Measurements from ENCODE around the gene SH3BGRL3.

The SH3BGRL3 gene

DNA sequence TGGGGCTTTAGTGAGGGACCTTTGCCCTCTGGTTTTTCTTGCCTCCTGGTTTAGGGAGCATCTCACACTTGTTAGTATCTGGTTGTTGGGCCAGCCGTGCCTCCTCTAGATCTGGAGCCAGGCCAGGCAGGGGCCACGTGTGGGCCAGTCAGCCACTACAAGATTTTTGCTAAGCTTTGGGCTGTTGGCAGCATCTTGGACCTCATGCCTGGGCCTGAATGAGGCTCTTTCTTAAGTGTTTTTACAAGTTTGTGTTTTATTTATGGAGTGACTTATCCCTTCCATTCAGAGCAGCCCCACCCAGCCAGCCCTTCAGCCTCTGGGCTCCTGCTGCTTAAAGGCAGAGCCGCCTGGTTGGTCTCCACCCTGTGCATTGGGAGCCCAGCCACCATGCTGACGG, 1.6 kb upstream of the SH3BGRL3 start:
- DNase-seq = no peak

DNA sequence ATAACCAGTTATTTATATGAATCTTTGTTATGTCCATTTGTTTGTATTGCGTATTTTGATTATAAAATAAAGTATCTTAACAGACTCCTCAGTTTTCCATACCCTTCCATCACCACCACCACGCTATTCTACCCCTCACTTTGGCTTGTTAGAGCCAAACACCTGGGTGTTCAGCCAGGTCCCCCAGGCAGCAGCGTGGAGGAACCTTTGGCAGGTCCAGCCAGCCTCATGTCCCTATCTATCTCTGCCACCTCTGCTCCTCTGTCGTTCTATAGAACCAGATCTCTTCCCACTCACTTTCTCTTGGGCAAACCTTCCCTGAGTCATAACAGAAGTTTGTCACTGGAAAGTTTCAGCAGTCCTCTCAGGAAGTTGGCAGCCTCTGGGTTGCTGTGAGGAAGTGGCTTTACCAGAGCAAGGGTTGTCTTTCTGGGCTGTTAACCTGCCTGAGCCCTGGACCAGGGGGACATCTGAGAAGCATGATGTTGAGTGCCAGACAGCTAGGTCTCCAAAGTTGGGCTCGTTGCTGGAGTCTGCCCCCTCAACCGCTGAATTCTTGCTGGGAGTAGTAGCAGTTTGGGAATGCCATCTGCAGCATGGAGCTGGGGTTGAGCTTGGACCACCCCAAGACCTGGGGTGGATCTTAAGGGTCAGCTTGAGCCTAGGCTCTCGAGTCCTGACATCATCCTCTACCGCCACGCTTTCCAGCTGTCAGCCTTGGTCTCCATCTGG, 996 bp upstream of the SH3BGRL3 start:
- DNase-seq = peak; percentile 11

DNA sequence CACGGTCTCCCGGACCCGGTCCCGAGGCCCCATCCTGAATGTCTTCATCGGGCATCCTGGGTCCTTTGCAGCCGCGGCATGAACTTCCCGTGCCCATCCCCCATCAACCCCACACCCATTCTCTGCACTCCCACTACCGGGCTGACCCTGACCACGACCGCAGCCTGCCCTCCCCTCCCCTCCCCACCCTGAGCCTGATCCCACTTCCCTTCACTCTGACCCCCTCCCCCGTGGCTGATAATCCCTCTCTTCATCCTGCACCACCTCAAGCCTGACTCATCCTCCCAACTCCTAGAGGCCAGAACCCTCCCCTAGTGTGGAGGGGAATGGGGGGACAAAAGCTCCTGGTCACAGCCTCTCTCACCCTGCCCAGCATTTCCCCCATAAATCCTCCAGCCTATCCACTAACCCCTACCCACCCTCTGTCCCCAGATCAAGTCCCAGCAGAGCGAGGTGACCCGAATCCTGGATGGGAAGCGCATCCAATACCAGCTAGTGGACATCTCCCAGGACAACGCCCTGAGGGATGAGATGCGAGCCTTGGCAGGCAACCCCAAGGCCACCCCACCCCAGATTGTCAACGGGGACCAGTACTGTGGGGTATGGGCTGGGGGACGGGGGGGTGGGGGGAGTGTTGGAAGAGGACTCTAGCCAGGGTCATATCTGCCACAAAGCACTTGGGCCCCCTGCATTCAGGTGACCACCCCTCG, 602 bp downstream of the SH3BGRL3 start:
- DNase-seq = no peak

DNA sequence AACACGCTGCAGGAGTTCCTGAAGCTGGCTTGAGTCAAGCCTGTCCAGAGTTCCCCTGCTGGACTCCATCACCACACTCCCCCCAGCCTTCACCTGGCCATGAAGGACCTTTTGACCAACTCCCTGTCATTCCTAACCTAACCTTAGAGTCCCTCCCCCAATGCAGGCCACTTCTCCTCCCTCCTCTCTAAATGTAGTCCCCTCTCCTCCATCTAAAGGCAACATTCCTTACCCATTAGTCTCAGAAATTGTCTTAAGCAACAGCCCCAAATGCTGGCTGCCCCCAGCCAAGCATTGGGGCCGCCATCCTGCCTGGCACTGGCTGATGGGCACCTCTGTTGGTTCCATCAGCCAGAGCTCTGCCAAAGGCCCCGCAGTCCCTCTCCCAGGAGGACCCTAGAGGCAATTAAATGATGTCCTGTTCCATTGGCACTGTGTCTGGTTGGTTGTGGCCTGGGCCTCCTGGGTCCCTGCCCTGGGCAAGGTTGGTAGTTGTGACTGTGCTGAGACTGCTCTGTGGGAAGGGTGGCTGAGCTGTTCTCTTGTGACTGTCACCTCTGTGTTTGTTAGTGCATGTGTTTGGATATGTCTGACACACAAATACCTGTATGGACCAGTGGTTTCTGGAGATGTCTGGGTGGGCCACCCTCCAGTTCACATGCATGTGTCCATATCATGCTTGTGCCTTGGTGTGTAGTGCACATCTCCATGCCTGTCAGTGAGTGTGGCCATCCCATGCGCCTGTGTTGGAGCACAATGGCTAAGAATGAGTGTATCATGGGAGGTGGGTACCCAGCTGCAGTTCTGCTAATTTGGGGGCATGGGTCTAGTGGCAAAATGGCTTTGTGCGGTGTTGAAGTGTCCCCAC, 1.4 kb downstream of the SH3BGRL3 start:
- DNase-seq = no peak

DNA sequence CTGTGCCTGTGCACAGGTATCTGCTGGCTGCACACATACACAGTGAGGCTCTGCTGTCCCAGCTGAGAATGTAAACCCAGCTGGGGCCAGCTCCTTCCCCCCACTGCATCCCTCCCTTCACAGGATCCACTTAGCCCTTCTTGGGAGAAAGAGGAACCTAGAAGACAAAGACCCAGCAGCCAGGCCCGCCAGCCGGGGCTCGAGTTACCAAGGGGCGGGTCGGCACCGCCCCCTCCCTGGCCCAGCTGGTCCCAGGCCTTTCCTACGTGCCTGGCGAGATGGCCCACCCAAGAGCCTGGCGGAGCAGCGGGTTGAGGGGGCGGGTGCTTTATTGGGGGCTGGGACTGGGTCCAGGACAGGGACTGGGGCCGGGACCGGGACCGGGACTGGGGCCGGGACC, 2.1 kb downstream of the SH3BGRL3 start:
- DNase-seq = no peak

DNA sequence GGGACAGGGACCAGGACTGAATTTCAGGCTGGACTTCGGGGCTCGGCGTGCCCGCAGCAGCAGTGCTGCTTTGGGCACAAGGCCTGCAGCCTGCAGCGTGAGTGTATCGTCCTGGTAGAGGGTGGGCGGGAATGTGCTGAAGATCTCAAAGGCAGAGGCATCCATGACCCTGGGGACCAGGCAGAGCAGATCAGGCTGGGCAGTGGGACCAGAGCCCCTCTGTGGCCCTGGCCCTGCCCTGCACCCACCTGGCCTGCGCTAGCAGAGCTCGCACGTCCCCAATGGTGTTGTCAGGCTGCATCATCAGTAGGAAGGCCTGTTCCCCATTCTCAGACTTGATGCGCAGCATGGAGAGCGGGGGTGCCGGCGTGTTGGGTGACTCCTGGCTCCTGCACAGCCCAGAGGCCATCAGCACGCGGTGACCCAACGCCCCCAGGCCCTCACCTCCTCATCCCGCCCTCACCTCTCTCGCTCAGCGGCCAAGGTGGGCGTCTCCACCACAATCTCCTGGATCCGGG, 2.6 kb downstream of the SH3BGRL3 start:
- no peak for DNase-seq

DNA sequence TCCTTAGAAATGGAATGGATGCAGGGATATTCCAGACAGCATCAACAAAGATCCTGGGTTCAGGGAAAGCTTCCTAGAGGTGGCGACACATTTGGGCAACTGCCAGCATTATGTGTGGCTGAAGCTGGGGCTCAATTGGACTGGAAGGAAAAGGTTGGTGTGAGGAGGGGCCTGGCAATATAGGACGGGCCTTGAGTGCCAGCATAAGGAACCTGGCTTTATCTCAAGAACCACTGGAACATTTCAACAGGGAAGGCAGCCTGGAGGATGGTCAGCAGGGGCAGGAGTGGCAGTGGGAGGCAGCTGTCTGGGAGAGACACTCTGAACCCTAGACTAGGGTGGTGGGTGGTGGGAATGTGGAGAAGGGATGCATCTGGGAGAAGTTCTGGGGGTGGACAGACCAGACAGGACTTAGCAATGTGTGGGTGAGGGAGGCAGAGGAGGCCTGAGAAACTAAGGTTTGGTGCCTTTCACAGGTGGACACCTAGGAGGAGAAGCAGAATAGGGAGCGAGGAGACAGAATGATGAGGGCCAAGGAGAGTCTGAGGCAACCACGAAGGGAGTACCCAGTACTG, 3.5 kb downstream of the SH3BGRL3 start:
- DNase-seq = no peak

DNA sequence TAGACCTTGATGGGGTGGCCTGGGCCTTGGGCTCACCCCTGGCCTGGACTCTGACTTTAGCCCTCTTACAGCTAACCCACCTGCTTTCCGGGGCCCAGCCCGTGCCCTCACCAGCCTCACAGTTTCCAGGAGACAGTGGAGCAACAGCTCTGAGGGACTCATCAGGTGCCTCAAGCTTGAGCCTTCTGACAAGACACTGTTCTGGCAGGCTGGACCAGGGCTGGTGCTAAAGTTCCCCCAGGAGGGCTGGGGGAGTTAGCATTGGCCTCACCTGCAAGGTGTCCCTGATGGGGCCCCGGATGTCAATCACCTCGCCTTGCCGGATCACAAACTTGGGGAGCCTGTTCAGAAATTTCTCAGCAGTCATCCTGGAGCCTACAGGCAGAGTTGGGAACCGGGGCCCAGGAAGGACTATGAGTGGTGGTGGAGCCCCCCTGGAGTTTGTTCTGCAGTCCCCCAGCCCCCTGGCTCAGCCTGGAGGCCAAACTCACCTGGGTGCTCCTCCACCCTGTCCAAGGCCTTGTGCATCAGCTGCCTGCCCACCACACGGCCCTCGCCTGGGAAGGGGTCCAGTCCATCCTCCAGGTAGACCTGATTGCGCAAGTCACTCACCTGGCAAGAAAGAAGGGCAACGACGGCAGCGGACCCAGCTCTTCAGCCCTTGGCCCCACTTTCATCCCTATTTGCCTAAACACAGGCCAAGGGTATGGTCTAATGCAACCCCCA, 4.1 kb downstream of the SH3BGRL3 start:
- DNase-seq = no peak

DNA sequence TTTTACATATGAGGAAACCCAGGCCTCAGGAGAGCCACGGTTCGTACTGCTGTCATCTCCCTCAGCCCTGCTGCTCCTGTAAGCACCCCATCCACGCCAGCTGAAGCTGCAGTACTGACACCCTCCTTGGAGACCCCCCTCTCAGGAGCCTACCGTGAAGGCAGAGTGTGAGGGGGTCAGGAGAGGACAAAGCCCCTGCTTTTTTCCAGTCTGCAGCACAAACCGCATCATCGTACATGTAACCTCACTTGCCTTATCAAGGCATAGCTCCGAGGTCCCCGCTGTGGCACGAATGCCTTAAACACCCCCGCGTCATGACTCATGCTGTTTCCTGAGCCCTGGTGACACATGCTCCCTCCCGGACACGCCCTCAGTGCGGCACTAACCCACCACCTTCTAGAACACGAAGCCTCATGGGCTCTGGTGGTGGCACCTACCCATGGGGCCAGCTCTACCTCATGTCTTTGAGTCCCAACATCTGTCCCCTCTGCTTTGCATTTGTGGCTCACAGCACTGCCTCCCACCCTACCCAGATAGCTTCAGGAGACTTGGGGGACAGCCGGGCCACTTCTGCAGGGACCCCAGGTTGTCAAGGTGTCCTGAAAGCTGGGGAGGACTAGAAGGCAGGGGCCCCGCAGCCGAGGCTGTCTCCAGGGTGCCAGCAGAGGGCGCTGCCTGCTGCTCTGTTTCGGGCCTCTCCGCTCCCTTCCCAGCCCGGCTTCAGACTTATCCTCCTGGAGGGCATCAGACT, 4.9 kb downstream of the SH3BGRL3 start:
- peak; percentile 20 for DNase-seq

DNA sequence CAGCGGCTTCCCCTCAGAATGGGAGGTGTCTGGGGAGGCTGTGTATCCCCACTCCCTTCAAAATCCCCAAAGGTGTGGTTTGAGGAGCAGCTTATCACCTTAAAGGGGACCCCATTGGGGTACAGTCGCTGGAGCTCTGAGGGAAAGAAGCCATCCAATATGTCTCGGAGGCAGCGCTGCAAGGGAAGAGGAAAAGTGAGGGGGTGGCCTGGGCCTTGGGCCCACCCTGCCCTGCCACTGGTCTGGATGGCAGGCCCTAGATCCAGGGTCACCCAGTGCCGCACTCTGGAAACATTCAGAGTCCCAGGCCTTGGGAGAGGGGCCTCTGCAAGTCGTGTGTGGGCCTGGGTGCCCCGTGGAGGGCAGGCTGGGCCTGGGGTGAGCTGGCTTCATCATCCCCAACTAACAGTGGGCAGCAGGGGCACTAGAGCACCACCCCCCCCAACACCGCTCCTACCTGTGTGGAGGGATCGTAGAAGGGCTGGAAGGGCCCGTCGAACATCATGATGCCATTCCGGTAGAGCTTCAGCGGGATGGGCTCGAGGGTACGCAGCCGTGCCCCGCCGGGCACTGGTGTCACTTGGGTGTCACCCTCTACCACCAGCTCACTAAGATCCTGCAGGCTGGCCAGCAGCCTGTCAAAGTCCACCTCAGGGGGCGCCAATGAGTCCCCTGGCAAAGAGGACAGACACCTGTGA, 5.6 kb downstream of the SH3BGRL3 start:
- no peak for DNase-seq

DNA sequence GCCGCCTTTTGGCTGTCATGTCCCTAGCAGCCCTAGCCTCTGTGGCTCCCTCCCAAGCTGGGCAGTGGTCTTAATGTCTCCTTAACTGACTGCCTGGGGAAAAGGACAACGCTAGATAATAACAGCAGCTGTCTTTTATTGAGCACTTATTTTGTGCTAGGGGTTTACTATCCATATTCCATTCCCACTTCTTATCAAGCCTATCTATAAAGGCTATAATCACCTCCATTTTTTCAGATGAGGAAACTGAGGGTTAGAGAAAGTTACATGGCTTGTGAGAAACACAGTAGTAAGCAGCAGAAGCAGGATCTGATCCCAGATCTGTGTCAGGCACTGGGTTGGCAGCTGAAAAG, 6.2 kb downstream of the SH3BGRL3 start:
- no peak for DNase-seq

DNA sequence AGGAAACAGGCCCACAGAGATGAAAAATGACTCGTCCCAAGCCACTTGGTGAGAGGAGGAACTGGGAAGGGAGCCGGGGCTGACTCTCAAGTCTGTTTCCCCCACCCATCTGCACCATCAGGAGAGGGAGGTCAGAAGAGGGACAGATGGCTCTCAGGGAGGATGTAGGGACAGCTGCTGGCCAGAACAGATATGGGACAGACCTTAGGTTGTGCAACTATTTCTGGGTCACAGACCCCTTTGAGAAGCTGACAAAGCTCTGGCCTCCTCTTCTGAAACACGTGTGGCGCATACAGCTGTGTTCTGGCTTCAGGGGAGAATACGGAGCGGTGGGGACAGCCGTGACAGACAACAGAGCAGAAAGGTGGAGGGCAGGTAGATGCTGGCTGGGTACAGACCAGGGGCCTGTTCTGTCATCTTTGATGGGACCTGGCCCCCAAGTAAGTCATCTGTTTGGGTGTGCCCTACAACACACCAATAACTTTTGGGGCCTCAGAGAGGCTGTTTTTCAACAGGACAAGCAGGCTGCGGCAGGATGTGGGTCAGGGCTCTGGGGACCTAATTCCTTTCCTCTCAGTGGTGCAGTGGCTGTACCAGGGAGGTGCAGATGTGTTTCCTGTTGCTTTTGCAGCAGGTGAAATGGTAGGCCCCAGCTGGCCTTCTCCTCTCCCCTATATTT, 7.3 kb downstream of the SH3BGRL3 start:
- DNase-seq = no peak

DNA sequence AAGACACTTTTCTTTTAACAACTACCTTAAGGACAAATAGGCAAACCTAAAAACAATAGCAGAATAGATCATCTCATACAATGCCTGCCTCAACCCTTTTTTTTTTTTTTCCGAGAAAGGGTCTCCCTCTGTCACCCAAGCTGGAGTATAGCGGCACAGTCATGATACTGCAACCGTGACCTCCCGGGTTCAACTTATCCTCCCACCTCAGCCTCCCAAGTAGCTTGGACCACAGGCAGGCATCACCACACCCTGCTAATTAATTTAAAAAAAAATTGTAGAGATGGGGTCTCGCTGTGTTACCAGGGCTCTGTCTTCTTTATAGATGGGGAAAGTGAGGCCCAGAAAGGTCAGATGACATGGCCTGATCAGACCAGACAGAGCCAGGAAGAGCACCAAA, 7.9 kb downstream of the SH3BGRL3 start:
- no peak for DNase-seq

DNA sequence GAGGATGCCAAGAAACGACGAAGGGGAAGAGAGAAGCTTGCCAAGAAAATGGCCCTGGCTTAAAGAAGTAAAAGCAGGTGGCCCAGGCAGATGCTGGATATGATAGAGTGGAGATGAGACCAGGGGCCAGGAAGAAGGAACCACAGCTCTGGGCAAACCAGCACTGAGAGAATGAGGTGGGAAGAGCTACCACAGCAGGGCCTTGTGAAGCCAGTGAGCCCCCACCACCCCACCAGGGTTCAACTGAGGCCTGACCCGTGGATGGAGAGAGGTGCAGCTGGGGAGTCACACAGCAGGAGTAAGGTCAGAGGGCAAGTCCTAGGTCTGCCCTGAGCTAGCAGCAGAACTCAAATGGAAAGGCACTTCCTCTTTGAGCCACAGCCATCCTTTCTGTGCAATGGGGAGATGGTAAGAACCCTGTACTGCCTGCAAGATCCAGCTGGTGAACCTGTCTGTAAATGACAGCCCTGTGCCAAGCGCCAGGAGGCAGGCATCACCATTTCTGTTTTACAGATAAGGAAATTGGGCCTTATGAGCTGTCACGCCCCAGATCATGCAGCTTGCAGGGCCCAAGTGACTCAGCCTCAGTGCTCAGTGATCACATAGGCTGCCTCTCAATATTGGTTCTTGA, 8.5 kb downstream of the SH3BGRL3 start:
- DNase-seq = no peak

DNA sequence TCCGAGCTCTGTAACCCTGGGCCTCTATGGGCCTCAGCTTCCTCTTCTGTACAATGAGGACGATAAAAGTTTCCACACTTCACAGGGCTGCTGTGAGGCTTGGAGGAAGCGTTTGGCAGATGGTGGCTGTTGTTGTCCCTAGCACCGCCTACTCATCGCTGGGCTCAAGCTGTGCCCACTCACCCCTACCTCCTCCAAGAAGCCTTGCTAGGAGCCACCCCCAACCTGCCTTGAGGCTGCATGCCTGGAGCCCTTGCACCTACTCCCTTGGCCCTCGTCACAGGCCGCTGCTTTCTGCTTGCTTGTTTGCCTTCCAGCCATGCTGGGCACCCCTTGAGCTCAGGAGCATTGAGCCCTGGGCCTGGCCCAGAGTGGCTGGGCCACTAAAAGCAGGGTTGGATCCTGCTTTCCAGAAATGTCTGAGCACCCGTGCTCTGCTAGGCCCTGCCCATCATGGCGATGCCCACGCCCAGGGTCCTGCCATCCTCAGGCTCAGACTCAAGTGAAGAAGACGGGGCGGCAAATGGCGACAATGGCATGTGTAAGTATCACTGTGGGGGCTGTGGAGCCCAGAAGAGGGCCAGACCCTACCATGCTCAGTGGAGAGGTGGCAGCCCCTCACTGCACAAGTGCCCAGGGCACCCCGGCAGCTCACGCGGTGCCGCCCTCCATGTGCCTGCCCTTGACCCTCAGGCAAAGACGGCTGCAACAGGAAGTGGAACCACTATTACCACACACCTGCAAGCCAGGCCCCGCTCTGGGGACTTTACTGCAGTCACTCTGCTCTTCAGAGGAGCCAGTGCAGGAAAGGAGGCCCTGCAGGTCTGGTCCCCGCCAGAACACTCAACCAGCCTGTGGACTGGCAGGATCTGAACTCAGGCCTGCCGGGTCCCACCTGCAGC, 9.5 kb downstream of the SH3BGRL3 start:
- no peak for DNase-seq

DNA sequence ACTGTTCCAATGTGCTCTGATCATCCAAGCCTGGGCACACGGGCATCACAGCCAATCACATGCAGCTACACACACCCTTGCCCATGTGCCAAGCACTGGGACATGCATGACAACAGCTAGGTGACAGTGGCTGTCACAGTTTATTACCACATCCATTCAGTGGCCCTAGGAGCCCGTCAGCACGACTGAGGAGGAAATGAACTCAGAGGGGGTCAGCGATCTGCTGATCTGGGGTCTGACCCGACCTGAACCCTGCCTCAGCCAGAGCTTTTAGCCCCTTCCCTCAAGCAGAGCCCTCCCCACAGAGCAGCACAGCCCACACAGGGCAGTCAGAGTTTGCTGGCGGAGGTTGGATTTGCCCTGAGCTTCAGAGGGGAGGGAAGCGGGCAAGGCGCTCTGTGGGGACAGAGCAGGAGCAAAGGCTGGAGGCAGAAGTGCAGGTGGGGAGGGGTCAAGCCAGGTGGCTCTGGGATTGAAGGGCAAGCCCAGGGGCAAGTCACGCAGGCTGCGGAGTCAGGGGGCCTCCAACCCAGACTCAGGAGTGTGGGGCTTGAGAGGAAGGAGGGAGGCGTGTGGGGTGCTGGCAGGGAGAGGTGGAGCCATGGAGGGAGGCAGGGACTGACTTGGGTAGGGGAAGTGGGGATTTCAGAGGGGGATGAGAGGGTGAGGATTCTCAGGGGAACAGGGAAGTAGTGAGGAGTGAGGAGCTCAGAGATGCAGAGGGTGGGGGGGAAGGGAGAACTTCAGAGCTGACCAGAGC, 10.4 kb downstream of the SH3BGRL3 start:
- DNase-seq = no peak

DNA sequence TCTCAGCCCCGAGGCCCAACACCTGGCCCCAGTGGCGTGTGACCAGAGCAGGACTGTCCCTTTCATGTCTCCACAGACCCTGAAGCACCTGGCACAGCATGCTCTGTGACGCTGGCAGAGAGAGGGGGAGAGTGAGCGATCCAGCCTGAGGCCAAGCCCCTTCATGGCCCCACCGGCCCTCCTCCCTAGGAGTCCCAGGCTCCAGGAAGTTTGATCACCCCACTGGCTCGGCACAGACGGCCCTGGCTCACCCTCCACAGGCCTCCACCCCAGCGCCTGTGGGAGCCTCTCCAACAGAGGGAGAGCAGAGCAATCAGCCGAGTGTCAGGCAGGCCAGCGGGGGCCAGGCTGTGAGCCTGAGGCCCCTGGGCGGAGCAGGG, 11.0 kb downstream of the SH3BGRL3 start:
- no peak for DNase-seq

DNA sequence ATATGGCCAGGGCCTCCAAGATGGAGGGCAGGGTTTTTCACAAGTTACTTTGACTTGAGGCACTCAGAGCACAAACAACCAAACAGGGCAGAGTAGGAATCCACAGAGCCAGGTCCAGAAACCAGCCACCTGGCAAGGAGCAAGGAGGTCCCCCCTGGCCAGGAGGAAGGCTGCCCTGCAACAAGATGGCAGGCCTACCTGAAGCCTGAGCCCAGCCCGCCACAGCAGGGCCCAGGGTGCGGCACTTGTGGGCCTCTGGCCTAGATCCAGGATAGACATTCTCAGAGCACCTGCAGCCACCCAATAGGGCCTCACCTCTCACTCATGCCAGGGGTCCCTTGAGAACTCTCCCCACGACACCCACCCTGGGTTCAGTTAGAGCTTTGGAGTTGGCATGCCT, 11.5 kb downstream of the SH3BGRL3 start:
- DNase-seq = no peak
